GDM1 (cell line): ENCODE results near the gene ZNF511.

ENCODE experiments used
- DNase-seq: peaks from one replicate; lab custom pipeline; 2025; lab: John Stamatoyannopoulos, UW

ZNF511 gene

GRCh38 chr10:133335246-133336117 is 26.8 kb downstream of the ZNF511 start:
- no peak for DNase-seq

GRCh38 chr10:133336118-133336576 is 27.4 kb downstream of the ZNF511 start:
- no peak for DNase-seq

- DNase-seq, result peak; percentile 46
These were observed 28.1 kb downstream of the ZNF511 start, which contains the start of gene CALY for GRCh38 chr10:133336577-133337369. CALY (minus strand) TSS chr10:133336896; CDS start chr10:133328989, 7,907 bp downstream.

GRCh38 chr10:133337370-133337725 is 28.6 kb downstream of the ZNF511 start:
- DNase-seq, result no peak

- DNase-seq, result no peak
These were observed 29.7 kb downstream of the ZNF511 start for GRCh38 chr10:133338080-133339071.

- DNase-seq, result no peak
These were observed 31.1 kb downstream of the ZNF511 start for GRCh38 chr10:133339708-133340380.

- no peak for DNase-seq
These were observed 33.3 kb downstream of the ZNF511 start for GRCh38 chr10:133341983-133342382.

GRCh38 chr10:133342942-133343341 is 34.2 kb downstream of the ZNF511 start:
- DNase-seq, result no peak

- no peak for DNase-seq
These were observed 34.8 kb downstream of the ZNF511 start for GRCh38 chr10:133343558-133343957.

- DNase-seq, result no peak
These were observed 35.5 kb downstream of the ZNF511 start for GRCh38 chr10:133344236-133344635.

- DNase-seq, result no peak
These were observed 37.7 kb downstream of the ZNF511 start for GRCh38 chr10:133346413-133346812.

GRCh38 chr10:133347710-133348517 is 39.2 kb downstream of the ZNF511 start:
- DNase-seq, result no peak

GRCh38 chr10:133349160-133349568 is 40.5 kb downstream of the ZNF511 start:
- DNase-seq, result no peak

- no peak for DNase-seq
These were observed 40.9 kb downstream of the ZNF511 start for GRCh38 chr10:133349577-133350011.

GRCh38 chr10:133350283-133350949 is 41.7 kb downstream of the ZNF511 start:
- no peak for DNase-seq

- DNase-seq, result no peak
These were observed 42.2 kb downstream of the ZNF511 start for GRCh38 chr10:133350950-133351329.

GRCh38 chr10:133351408-133352318 is 42.9 kb downstream of the ZNF511 start:
- no peak for DNase-seq

- DNase-seq, result no peak
These were observed 44.7 kb downstream of the ZNF511 start for GRCh38 chr10:133353202-133353959.
